NCI-H345 (cell line): ENCODE data around the gene RGS1.

Source experiments
- DNase-seq: peaks from one replicate; lab custom pipeline; 2025; lab: John Stamatoyannopoulos, UW

RGS1 gene

DNA sequence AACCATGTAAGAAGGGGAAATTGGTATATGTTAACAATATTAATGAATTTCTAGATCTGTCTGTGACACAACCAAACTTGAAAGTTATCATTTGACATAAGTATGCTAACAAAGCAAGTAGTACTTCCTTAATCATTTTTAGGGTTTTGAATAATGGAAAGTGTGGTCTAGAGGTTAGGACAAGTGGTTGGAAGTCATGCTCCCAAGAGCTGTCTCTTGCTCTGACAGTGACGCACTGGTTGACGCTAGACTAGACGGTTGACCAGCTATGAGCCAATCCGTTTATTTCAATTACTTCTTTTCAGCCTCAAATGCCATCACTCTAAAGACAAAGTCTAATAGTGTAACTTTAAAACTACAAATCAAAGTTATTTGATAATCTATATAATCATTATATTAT is 20.7 kb upstream of the RGS1 start:
- DNase-seq: no peak

DNA sequence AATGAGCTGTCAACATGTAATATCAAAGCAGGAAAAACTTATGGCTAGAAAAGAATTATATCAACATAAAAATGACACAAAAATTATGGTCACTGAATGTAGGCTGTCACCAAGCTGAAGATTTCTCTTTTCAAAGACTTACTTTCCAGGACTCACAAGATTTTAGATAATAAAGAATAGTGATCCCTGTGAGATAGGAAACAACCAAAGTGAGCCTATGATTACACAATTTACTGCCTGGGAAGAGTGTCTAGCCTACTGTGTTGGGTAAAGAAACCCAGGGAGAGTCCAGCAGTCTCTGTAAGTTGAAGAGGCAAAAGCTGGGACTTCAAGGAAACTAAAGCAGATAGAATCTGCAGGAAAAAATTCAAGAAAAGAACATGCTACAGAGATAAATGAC is 20.2 kb upstream of the RGS1 start:
- no peak for DNase-seq

DNA sequence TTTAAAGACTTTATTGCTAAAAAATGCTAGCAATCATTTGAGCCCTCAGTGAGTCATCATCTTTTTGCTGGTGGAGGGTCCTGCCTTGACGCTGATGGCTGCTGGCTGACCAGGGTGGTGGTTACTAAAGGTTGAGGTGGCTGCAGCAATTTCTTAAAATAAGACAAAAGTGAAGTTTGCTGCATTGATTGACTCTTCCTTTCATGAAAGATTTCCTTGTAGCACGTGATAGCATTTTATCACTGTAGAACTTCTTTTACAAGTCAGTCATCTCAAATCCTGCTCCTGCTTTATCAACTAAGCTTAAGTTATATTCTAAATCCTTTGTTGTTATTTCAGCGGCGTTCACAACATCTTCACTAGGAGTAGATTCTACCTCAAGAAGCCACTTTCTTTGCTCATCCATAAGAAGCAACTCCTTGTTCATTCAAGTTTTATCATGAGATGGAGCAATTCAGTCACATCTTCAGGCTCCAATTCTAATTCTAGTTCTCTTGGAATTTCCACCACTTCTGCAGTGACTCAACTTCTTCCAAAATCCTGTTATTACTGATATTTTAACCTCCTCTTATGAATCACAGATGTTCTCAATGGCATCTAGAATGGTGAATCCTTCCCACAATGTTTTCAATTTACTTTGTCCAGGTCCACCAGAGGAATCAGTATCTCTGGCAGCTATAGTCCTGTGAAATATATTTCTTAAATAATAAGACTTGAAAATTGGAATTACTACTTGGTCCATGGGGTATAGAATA is 17.6 kb upstream of the RGS1 start:
- no peak for DNase-seq

DNA sequence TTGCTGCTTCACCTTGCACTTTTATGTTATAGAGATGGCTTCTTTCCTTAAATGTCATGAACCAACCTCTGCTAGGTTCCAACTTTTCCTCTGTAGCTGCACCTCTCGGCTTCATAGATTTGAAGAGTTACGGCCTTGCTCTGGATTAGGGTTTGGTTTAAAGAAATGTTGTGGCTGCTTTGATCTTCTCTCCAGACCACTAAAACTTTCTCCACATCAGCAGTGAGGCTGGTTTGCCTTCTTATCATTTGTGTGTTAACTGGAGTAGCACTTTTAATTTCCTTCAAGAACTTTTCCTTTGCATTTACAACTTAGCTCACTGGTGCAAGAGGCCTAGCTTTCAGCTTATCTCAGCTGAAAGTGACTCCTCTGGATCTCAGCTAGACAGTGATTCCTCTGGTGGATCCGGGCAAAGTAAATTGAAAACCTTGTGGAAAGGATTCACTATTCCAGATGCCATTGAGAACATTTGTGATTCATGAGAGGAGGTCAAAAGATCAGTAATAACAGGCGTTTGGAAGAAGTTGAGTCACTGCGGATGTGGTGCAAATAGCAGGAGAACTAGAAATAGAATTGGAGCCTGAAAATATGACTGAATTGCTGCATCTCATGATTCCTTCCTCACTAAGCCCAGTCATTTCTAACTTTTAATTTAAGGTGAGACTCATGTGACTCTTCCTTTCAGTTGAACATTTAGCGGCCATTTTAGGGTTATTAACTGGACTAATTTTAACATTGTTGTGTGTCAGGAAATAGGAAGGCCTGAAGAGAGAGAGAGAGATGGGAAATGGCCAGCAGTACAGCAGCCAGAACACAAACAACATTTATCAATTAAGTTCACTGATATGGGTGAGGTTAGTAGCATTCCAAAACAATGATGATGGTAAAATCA is 16.2 kb upstream of the RGS1 start:
- DNase-seq: no peak

DNA sequence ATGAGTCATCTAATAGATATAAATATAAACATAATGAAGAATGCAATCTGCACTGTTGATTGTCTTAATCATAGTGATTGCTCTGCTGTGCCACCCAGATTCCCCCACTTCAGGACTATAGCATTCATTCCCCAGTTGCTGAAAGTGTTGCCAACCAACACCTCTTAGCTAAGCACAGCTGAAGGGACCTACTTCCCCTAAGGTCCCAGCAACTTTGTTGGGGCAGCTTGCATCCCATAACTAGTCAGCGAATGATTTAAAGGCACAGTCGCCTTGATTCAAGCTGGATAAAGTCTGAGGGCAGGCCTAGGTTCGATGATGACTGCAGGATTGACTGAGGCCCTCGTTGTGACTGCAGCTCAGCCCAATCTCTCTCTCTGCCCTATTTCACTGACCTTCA is 14.3 kb upstream of the RGS1 start:
- DNase-seq: no peak

DNA sequence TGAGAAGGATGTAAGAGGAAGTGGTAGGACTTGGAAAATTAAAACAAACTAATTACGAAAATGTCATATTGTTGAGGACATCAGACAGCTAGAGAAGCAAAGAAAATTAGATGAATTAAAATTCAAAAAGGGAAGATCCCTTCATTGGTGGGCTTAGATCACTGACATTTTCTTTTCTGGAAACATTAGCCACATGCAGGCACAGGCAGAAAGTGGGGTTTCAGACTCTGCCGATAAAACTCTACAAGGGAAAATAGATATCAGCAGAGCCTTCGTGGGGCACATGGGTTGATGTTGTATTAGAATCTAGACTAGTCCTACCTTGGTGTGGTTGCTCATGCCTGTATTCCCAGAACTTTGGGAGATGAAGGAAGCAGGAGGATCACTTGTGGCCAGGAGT is 12.4 kb upstream of the RGS1 start:
- no peak for DNase-seq

DNA sequence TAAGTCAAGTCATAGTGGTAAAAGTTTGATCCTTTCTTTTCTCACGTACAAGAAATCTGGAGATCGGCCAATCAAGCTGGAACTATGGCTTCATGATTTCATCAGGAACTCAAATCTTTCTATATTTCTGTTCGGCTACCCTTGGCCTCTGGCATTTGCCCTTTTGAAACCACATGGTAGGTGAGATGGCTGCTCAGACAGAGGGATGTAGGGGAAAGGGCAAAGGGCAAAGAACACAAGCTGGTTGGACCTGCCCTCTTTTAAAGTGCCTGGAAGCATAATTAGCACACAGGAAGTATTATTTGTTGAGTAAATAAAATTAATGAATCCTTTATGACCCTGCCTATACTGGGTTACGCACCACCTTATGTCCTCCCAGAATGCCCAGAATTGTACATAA is 11.5 kb upstream of the RGS1 start:
- DNase-seq: no peak

DNA sequence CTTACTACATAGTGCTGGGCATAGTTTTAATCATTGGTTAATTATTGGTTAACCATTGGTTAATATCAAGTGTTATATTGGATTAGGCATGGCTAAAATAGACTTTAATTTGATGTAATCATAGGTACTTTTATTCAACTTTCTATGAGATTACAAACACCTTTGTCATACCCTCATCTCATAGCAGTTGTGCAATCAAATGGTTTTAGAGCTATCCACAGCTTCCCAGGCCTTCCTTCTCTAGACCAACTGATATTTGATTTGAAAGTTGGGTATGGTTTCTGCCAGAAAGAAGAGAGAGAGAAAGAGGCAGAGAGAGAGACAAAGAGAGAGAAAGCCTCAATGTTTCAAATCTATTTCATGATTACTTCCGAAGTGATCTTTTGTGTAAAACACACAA is 9.6 kb upstream of the RGS1 start:
- no peak for DNase-seq

DNA sequence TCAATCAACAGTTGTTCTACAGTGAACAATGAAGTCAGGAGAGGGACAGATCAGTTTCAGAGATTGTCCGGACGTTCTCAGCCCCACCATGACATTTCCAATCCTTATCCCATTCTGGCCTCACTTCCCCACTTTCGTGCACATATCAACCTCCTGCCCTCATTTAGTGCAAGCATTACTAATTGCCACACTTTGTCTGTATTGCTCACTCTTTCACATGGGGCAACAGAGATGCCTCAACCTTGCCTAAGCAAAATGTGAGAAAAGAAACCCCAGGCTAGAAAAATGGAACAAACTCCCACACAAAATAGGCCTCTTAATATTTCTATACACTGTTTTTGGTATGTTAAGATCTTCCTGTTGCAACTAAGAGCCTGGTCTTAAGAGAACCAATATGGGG is 8.9 kb upstream of the RGS1 start:
- no peak for DNase-seq

DNA sequence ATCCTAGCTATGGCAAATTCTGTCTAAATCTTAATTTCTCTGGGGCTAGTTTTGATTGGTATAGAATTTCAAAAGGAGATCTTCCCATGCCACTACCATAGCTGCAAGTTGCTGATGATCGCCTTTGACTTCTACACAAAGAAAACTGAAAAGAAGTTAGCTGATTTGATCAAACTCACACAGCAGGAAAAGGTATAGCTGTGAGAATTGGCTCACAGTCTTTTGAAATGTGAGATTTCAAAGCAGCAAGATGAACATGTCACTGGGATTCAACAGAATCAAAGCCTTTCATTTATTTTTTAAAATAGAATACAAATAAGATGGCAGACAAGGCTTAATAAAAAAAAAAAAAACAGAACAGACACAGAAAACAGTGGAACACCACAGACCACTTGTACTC is 7.5 kb upstream of the RGS1 start:
- no peak for DNase-seq

DNA sequence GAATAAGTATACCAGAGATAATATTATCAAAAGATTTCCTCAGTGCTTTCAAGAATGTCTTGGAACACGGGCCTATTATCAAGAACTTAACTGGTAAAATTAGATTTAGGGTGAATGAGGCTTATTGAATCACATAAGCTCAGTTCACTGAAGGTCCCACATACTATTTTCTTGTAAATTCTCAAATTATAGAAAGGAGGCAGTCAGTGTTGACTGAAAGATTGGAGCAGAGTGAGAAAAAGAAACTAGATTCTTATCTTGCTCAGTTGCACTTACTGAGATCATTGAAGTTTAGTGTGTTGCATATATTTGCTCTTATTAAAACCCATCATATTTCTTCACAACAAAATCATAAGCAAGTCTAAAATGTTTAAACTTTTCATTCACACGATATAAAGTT is 3.9 kb upstream of the RGS1 start:
- DNase-seq: no peak

DNA sequence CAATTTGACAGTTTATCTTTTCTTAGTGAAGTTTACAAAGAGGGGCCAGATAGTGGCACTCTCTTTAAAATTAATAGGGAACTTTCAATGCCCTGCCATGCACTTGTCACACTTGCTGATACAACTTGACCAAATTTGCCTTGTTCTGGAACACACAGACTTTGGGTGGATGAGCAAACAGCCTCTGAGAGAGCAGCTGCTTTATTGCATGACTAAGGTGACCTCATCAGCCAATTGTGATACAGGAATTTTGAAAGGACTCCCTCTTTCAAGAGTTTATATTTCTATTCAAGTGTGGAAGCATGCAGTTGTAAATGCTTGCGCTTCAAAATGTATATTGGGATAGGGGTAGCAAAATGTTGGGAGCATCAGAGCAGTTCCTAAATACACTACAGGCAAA is 2.1 kb upstream of the RGS1 start:
- no peak for DNase-seq

DNA sequence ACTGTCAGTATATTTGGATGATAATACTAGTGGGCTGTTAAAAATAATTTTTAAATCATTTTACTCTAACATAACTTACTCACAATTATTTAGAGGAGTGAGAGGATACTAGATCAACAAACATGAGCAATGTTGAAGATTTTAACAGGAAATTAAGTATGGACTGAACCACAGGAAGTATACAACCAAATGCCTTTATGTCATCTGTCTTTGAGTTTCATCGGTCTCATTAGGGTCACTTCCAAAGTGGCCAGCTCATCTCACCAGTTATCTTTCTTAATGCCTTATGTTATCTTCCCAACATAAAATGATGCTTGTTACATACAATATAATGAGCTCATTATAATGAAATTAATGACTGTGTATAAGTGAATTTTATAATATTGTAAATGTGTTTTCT is 1.5 kb upstream of the RGS1 start:
- DNase-seq: no peak

DNA sequence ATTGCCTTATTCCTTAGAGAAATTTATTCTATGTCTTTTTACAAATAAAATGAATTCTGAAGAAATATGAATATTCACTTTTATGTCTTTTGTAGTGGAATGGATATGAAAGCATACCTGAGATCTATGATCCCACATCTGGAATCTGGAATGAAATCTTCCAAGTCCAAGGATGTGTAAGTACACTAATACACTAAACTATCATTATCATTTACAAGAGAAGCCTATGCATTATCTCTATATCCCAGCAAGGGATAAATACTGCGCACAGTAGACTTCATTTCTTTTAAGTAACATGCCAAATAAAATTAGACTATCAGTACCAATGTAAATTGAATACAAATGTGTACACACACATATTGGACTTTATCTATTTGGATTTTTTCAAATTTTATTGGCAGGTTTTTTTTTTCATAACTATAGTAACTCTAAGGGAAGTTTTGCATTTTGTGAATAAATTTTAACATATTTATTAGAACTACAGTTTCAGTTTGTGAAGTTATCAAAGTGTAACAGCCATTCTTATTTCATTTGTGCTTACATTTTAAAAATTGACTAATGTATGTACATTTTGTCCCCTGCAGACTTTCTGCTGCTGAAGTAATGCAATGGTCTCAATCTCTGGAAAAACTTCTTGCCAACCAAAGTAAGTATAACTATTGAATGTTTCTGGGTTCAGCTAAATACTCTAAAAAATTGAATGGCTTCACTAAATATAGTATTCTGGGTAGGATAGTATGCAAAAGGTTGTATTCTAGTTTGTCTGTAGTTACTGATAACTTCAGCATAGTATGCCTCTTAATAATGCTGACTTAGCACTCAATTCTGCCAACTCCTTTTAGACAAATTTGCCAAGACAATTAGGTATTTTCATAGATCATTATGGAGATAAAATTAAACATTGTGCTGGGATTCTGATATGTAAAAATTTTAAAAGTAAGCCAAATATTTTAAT is 894 bp downstream of the RGS1 start:
- DNase-seq: no peak

DNA sequence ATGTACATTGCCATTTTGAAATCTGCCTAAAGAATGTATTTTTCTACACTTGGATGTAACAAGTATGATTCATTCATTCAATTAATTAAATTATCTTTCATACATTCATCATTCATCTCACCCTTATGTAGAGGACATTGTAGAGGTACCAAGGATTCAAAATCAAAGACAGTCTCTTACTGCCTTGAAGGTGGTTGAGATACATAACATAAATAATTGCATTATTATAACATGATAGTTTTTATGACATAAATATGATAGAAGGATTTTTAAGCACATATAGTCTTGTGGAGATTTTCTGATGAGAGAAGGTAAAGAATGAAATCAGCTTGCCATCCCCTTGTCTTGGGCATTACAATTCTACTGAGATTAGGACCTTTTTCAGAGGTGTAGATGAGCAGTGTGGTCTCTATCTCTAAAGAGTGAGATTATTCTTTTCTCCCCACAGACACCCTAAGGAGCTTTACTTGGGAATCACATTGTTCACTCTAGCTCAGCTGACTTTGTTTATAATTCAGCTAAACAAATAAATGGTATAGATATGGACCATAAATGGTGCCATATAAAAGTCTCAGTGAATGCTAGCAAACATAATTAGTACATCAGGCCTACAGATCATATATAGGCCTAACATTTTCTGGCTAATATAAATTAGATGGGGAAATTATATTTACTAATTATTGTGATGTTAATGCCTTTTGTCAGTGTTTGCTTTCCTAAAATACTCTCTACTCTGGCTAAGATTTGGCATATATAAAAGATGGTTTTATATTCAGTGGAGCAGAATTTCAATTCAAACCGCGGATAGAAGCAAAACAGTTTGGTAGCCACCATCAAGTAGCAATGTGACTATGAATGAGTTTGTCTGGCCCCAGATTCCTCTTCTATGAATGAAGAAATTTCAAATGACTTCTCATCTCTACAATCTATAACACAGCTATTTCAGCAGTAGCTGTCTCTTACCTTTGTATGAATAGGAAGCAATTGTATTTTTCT is 1.9 kb downstream of the RGS1 start:
- no peak for DNase-seq

DNA sequence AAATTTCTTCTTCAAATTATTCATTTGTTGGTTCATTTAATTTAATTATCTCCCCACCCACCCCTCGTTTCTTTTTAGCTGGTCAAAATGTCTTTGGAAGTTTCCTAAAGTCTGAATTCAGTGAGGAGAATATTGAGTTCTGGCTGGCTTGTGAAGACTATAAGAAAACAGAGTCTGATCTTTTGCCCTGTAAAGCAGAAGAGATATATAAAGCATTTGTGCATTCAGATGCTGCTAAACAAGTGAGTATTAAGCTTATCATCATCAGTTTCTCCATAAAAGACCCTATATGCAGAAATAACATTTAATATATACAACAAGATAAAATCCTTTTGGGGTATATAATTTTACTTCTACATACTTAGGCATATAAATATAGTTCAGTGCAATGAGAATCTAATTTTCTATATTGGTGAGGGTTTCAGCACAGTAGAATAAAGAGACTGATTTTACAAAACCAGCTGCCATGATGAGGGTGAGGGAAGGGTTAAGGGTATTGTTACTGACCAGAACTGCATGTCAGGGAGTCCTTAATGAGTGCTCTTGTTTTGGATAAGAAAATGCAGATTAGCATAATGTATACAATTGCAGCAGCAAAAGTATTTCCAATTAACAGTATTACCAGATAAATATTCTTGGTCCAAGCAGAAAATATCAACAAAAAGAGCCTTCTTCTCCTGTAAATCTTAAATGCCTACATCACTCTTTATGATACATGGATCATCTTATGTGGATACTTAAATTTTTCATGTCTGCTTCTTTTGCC is 2.8 kb downstream of the RGS1 start:
- no peak for DNase-seq

DNA sequence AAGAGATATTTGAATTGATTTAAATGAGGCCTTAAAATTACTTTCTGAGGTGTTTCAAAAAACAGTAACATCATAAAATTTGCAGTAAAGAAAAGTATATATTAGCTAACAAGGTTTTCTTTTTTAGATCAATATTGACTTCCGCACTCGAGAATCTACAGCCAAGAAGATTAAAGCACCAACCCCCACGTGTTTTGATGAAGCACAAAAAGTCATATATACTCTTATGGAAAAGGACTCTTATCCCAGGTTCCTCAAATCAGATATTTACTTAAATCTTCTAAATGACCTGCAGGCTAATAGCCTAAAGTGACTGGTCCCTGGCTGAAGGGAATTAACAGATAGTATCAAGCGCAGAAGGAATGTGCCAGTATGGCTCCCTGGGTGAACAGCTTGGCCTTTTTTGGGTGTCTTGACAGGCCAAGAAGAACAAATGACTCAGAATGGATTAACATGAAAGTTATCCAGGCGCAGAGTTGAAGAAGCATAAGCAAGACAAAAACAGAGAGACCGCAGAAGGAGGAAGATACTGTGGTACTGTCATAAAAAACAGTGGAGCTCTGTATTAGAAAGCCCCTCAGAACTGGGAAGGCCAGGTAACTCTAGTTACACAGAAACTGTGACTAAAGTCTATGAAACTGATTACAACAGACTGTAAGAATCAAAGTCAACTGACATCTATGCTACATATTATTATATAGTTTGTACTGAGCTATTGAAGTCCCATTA is 3.6 kb downstream of the RGS1 start:
- DNase-seq: no peak

DNA sequence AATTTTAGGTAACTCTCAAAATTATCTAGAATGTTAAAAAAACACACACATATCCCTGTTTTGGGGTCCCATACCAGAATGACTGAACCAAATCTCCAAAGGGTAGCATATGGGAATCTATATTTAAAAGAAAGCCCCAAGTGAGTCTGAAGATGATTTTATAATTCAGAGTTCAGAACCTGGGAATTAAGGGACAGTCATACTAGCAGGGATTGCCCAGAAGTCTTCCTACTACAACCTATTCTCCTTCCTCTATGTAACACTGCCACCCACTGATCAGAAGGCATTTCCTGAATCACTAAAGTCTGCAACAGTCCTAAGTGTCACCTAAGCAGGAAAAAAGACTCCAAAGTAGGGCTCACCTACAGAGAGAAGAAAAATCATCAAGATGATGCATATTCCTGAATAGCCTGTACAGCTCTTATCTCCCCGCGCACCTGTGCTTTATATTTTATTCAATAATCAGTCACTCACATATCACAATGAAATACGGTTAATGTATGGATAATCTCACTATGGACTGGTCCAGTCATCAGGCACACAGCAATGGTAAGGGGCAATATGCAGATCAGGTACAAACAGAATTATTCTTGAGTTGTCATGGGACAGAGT is 4.9 kb downstream of the RGS1 start:
- no peak for DNase-seq
